Measurements from ENCODE around the gene ATP2B3.

DNA sequence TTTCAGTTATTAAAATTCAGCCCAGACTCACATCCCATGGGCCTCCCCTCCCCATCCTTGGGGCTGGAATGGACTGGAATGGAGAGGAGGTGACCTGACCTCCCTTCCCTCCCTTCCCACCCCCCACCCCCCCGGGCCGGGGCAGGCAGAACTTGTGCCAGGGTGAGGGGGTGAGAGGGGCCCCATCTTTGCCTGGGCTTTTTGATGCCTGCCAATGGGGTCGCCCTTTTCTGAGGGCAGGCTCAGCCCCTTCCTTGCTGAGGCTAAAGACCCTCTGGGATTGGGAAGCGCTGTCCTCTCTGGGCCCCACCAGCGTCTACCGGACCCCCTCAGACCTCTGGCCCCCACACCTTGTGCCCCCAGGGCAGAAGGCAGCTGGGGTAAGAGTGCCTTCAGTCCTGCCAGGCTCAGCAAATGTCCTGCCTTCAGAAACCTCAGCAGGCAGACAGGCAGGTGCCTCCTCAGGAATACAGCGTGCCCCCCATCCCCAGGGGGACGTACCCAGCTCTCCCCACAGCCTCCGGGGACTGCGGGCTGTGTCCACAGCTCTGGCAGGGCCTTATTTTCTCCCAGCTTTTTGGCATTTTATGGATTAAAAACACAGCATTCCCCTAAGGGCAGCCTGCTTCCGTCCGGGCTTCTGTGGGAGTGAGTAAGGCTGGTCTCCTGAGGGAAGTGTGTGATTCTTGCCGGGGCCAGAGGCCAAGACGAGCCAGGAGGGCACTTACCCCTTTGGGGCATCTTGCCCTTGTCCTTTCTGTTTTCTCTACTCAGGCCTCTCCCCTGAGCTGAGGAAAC is 94.1 kb downstream of the ATP2B3 start:
- no peak for TF ChIP-seq POLR2AphosphoS2 (IDR thresholded peaks at IDR 0.05; ENCODE audit: low read depth, low read length)
- TF ChIP-seq, protein P1, sequence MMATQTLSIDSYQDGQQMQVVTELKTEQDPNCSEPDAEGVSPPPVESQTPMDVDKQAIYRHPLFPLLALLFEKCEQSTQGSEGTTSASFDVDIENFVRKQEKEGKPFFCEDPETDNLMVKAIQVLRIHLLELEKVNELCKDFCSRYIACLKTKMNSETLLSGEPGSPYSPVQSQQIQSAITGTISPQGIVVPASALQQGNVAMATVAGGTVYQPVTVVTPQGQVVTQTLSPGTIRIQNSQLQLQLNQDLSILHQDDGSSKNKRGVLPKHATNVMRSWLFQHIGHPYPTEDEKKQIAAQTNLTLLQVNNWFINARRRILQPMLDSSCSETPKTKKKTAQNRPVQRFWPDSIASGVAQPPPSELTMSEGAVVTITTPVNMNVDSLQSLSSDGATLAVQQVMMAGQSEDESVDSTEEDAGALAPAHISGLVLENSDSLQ (IDR thresholded peaks at IDR 0.05): no peak
- TF ChIP-seq BHLHE40 (IDR thresholded peaks at IDR 0.05; ENCODE audit: borderline replicate concordance in 1 of 2, low read depth in 2 of 2, low read length in 1 of 2): no peak
- no peak for TF ChIP-seq POLR2AphosphoS5 (IDR thresholded peaks at IDR 0.05; ENCODE audit: low read length)
- TF ChIP-seq, protein P2, sequence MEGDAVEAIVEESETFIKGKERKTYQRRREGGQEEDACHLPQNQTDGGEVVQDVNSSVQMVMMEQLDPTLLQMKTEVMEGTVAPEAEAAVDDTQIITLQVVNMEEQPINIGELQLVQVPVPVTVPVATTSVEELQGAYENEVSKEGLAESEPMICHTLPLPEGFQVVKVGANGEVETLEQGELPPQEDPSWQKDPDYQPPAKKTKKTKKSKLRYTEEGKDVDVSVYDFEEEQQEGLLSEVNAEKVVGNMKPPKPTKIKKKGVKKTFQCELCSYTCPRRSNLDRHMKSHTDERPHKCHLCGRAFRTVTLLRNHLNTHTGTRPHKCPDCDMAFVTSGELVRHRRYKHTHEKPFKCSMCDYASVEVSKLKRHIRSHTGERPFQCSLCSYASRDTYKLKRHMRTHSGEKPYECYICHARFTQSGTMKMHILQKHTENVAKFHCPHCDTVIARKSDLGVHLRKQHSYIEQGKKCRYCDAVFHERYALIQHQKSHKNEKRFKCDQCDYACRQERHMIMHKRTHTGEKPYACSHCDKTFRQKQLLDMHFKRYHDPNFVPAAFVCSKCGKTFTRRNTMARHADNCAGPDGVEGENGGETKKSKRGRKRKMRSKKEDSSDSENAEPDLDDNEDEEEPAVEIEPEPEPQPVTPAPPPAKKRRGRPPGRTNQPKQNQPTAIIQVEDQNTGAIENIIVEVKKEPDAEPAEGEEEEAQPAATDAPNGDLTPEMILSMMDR (IDR thresholded peaks at IDR 0.05 in 2 of 3, conservative IDR thresholded peaks at IDR 0.05 in 1 of 3; ENCODE audit: control insufficient read depth in 2 of 3, extremely low read depth in 1 of 3, insufficient read depth in 1 of 3, low read depth in 3 of 3, low read length in 3 of 3): no peak
- TF ChIP-seq ZSCAN29 (IDR thresholded peaks at IDR 0.05): no peak
- TF ChIP-seq TCF12 (IDR thresholded peaks at IDR 0.05; ENCODE audit: low read depth, low read length): no peak
- TF ChIP-seq MYC (IDR thresholded peaks at IDR 0.05; ENCODE audit: insufficient read depth, insufficient read length, insufficient replicate concordance, low read length, severe bottlenecking): no peak
- TF ChIP-seq, protein P3, sequence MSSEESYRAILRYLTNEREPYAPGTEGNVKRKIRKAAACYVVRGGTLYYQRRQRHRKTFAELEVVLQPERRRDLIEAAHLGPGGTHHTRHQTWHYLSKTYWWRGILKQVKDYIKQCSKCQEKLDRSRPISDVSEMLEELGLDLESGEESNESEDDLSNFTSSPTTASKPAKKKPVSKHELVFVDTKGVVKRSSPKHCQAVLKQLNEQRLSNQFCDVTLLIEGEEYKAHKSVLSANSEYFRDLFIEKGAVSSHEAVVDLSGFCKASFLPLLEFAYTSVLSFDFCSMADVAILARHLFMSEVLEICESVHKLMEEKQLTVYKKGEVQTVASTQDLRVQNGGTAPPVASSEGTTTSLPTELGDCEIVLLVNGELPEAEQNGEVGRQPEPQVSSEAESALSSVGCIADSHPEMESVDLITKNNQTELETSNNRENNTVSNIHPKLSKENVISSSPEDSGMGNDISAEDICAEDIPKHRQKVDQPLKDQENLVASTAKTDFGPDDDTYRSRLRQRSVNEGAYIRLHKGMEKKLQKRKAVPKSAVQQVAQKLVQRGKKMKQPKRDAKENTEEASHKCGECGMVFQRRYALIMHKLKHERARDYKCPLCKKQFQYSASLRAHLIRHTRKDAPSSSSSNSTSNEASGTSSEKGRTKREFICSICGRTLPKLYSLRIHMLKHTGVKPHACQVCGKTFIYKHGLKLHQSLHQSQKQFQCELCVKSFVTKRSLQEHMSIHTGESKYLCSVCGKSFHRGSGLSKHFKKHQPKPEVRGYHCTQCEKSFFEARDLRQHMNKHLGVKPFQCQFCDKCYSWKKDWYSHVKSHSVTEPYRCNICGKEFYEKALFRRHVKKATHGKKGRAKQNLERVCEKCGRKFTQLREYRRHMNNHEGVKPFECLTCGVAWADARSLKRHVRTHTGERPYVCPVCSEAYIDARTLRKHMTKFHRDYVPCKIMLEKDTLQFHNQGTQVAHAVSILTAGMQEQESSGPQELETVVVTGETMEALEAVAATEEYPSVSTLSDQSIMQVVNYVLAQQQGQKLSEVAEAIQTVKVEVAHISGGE (CRISPR knock-in tag; IDR thresholded peaks at IDR 0.05): no peak

Measured in GM12878 (cell line).